NCI-H187 (cell line): ENCODE data around the gene ABCF1.

Experiments
- DNase-seq, 2 experiments: peaks; one replicate each; lab custom pipeline; 2025; lab: John Stamatoyannopoulos, UW

ABCF1 gene

GRCh38 chr6:30557683-30557981 lies 13.6 kb upstream of the ABCF1 start:
- peak in 1 of 2 experiments; percentile 37 for DNase-seq

GRCh38 chr6:30560930-30561329 lies 10.3 kb upstream of the ABCF1 start:
- no peak for DNase-seq

GRCh38 chr6:30562470-30563425 lies 8.5 kb upstream of the ABCF1 start:
- DNase-seq = no peak

DNA sequence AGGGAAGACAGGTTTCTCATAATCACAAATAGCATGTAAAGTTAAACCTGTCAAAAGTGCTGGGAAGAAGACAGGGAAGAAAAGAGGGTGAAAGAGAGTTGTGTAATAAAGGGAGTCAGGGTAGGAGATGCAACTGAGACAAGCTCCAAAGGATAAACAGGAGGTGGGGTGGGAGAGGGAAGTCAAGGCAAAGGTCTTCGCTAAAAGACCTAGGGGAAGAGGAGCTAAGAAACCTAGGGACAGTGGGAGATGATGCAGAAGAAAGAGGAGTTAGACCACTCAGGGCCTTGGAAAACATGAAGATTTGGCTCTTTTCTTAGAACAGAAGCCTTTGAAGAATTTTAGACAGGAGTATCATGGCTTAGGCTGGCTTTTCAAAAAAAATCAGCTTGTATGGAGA lies 7.1 kb upstream of the ABCF1 start:
- DNase-seq = no peak

DNA sequence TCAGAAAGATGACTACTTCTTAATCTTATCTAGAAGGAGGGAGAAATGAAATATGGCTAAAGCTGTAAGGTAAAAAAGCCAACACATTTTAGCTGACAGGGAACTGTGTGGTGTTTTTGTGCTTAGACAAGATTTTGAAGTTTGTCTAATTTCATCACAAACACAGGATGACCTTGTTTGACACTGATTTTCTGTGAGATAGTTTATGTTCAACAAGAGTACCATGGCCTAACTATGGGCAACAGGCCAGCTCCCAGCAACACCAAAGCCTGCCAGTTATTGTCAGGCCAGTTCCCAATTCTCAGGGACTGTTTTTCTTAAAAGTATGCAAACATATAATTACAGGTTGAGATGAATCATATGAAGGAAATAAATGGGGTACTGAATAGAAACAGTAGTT lies 5.5 kb upstream of the ABCF1 start:
- no peak for DNase-seq

DNA sequence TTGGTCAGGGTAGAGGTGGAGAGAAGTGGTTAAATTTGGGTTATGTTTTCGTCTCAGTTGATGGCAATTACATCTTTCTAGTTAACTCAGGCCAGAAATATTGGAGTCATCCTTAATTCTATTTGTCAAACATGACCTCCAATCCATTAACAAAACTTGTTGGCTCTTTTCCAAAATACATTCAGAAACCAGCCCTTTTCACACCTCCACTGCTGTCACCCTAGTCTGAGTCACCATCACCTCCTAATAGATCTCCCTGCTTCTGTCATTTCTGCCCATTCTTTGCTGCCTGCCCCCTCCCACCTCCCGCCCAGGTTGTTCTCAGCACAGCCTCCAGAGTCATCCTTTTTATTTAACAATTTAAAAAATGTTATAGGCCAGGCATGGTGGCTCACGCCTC lies 3.0 kb upstream of the ABCF1 start:
- DNase-seq = no peak

DNA sequence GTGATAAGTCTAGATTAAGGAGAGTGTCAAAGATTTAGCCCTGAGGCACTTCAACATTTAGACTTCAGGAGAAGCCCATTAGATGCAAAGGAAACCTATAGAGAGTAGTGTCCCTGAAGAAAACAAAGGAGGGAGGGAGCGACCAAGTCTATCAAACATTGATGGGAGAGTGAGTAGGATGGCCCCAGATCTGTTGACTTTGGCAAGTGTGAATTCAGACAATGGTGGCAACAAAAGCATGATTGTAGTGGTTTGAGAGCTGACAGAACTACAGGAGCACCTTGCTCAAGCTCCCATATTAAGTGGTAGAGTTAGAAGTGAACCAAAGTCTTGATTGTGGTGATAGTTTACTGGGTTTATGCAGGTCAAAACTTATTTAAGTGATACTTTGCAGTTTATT lies 979 bp upstream of the ABCF1 start:
- DNase-seq = no peak

DNA sequence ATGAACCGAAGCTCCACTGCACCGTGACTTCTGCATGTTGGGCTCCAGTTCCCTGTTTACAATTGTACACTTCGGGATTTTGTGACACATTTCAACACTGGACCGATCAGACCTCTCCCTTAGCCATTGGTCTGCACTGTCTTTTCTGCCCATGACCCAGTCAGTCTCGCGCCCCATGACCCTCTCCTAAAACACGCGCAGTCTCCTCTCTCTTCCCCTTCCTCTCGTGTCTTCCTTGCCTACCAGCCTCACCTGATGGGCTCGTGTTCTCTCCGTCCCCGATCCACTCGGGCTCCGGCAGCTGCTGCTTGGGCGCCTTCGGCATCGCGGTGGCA lies 535 bp upstream of the ABCF1 start:
- no peak for DNase-seq

DNA sequence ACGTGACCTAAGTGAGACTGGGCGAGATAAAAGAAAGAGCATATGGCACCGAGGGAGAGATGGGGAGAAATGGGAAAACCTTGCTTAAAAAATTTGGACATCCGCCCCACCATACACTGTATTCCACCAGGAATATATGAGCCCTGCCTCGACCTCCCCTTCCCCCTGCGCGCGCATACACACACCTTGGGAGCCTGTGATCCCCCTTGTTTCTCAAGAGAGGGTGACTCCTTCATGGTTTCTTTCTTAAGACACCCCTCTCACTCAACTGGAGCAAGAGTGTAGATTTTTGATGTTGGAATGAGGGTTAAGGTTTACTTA lies 480 bp downstream of the ABCF1 start:
- DNase-seq = no peak

- DNase-seq = no peak
Observed at GRCh38 chr6:30572148-30572547, 906 bp downstream of the ABCF1 start.

DNA sequence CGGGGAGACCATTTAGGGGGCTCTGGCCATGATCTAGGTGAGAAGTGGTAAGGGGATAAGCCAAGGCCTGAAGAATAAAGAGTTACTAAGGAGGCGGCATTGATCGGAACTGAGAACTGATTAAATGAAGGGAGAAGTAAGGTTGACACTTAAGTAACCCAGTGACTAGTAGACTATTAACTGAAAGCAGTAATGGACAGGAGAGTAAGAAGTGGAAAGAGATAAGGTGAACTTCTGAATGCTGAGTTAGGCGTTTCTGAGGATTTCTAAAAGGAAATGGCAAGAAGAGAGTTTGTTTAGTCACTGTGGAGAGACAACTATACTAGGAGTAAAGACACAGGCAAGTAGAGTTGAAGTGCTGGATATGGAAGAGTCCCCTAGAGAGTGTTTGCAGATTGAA lies 1.9 kb downstream of the ABCF1 start:
- no peak for DNase-seq

GRCh38 chr6:30578051-30578450 lies 6.8 kb downstream of the ABCF1 start:
- no peak for DNase-seq

- DNase-seq = no peak
Observed at GRCh38 chr6:30583921-30584320, 12.7 kb downstream of the ABCF1 start.

DNA sequence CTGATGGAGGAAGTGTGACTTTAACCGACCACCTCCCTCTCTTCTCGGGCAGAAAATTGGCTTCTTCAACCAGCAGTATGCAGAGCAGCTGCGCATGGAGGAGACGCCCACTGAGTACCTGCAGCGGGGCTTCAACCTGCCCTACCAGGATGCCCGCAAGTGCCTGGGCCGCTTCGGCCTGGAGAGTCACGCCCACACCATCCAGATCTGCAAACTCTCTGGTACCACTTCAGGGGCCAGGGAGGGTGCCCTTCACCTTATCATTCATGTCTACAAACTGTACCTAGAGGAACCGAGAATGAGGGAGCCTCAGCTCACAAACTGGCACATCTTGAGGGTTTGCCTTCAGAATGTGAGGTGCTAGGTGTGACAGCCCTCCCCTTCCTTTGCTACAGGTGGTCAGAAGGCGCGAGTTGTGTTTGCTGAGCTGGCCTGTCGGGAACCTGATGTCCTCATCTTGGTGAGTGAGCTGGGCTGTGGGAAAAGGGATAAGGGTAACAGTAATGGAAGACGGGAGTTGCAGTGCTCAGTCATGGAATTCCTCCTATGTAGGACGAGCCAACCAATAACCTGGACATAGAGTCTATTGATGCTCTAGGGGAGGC lies 18.6 kb downstream of the ABCF1 start:
- no peak for DNase-seq

DNA sequence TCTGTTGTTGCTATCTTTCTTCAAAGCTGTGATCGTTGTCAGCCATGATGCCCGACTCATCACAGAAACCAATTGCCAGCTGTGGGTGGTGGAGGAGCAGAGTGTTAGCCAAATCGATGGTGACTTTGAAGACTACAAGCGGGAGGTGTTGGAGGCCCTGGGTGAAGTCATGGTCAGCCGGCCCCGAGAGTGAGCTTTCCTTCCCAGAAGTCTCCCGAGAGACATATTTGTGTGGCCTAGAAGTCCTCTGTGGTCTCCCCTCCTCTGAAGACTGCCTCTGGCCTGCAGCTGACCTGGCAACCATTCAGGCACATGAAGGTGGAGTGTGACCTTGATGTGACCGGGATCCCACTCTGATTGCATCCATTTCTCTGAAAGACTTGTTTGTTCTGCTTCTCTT lies 19.3 kb downstream of the ABCF1 start:
- DNase-seq = no peak

DNA sequence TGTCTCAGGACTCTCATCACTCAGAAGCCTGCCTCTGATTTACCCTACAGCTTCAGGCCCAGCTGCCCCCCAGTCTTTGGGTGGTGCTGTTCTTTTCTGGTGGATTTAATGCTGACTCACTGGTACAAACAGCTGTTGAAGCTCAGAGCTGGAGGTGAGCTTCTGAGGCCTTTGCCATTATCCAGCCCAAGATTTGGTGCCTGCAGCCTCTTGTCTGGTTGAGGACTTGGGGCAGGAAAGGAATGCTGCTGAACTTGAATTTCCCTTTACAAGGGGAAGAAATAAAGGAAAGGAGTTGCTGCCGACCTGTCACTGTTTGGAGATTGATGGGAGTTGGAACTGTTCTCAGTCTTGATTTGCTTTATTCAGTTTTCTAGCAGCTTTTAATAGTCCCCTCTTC lies 19.8 kb downstream of the ABCF1 start:
- no peak for DNase-seq

DNA sequence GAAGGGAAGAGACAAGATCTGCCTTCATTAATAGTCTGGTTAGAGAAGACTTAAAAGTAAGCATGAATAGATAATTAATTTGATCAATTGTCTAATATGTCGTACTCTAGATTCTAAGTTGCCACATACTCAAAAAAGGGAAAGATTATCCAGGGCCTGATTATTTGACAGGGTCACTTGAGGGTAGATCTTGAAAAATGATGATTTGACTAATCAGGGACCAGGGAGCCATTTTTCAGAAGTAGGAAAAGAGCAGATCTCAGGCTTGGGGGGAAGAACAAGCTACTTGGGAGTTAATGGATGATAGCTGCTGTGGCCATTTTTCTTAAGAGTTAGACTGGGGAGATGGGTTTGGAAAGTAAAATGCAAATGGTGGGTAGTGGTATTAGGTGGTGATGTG lies 21.0 kb downstream of the ABCF1 start:
- no peak for DNase-seq

- peak in 1 of 2 experiments; percentile 17 for DNase-seq
Observed at GRCh38 chr6:30597315-30598144, 26.3 kb downstream of the ABCF1 start.

GRCh38 chr6:30598912-30599624 lies 27.8 kb downstream of the ABCF1 start:
- DNase-seq = no peak

GRCh38 chr6:30599625-30600324 lies 28.5 kb downstream of the ABCF1 start:
- DNase-seq = no peak

DNA sequence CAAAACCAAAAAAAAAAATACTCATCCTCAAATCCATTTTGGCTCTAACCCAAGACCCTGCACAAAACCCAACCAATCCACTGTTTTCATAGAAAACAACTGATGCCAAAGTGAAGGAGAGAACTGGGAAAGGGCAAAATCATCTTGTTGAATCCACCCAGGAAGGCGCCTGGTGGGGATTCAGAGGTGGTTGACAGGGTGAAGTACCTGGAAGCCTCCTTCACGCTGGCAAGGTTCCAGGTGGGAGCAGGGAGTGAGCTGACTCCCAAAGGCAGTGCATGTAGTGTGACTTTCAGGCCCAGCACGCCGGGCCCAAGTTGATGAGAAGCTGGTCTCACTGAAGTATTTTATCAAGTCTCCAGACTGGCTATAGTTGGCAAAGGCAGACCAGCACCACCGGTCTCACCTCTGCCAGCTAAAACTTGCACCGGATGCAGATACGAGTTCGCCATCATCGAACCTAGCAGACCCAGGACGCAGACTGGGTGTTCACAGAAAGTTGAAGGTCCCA lies 29.3 kb downstream of the ABCF1 start:
- DNase-seq = no peak

DNA sequence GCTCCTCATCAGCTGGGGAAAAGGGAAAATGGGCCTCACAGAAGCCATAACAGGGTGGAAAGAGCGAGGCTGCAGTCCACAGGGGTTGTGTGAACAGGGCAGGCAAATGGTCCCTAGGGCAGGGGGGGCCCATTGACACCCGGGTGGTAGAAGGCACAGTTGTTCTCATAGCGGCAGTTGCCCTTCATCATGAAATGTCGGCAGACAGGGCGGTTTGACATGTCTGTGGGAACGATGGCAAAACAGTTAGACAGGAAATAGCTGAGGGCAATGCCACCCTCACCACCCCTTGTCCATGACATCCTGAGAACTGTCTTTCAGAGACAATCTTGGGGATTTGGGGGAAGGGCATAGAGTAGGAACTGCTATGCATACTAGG lies 30.2 kb downstream of the ABCF1 start:
- no peak for DNase-seq
